ENCODE measurements around the gene BAG5.

The BAG5 gene

GRCh38 chr14:103547941-103548462, 14.5 kb downstream of the BAG5 start:
- in situ Hi-C loops (cut with MboI; ENCODE audit: low sequenced_read_pairs, unreplicated experiment): no loop called here
- DNase-seq (ENCODE audit: low spot score): no peak
- no peak for TF ChIP-seq CTCF (IDR thresholded peaks at IDR 0.05; ENCODE audit: borderline replicate concordance, control extremely low read depth, extremely low read depth, insufficient read depth, missing control alignments)

DNA sequence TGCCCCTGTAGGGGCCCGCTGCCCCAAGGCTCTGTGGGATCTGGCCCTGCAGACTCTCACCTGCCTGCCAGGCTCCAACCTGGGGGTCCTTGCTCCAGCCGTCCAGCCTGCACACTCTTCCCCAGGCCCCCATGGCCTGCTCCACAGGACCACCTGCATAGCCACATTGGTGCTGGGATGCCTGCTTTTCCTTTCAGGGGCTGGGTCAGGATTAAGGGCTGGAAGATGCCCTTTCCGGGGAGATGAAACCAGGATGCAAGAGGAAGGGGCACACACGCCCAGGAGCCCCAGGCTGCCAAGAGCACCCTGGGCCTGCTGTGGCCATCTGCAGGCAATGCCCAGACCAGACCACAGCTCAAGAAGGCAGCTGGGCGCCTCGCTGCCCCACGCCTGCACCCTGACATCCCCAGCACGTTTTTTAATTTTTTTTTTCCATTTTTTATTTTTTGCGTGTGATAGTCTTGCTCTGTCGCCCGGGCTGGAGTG, 15.0 kb downstream of the BAG5 start:
- in situ Hi-C loops (cut with MboI; ENCODE audit: low sequenced_read_pairs, unreplicated experiment): no loop called here
- DNase-seq (ENCODE audit: low spot score): no peak
- TF ChIP-seq CTCF (IDR thresholded peaks at IDR 0.05; ENCODE audit: borderline replicate concordance, control extremely low read depth, extremely low read depth, insufficient read depth, missing control alignments): no peak

DNA sequence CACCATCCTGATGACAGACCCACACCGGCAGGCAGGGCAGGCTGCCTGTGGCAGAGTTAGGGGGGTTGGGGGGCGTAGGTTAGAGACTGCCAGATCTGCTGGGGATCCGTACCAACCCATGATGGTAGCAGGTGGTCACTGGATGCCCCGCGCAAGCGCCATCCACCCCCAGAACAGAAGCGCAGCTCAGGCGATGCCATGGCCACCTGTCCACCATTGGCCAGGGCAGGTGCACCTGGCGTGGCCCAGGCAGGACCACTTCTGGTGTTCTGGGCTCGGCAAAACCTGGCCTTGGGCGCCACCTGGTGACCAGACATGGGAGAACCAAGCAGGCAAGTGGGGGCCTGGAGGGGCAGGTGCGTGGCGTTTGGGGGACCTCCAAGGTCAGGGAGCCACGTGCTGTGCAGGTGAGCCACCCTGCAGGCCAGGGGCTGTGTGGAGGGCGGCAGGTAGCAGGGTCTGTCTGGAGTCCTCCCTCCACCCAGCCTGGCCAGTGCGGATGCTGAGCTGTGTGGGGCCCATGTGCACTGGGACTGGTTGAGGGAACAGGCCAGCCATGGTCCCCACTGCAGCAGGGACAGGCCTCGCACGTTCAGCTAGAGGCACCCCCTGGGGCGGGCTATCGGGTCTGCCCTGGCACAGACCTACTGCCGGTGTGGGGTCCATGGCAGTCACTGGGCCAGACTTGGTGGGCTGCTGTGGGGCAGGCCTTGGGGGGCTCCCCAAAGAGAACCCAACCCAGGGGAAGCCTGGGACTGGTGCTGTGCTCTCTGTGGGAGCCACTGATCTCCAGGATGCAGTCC, 15.6 kb downstream of the BAG5 start:
- DNase-seq (ENCODE audit: low spot score): peak; percentile 95
- TF ChIP-seq CTCF (IDR thresholded peaks at IDR 0.05; ENCODE audit: borderline replicate concordance, control extremely low read depth, extremely low read depth, insufficient read depth, missing control alignments): peak; percentile 88
- in situ Hi-C loops (cut with MboI; ENCODE audit: low sequenced_read_pairs, unreplicated experiment): no loop called here

- DNase-seq (ENCODE audit: low spot score): no peak
- TF ChIP-seq CTCF (IDR thresholded peaks at IDR 0.05; ENCODE audit: borderline replicate concordance, control extremely low read depth, extremely low read depth, insufficient read depth, missing control alignments): no peak
- in situ Hi-C loops (cut with MboI; ENCODE audit: low sequenced_read_pairs, unreplicated experiment): no loop called here
Observed at GRCh38 chr14:103545915-103546651, 16.4 kb downstream of the BAG5 start.

DNA sequence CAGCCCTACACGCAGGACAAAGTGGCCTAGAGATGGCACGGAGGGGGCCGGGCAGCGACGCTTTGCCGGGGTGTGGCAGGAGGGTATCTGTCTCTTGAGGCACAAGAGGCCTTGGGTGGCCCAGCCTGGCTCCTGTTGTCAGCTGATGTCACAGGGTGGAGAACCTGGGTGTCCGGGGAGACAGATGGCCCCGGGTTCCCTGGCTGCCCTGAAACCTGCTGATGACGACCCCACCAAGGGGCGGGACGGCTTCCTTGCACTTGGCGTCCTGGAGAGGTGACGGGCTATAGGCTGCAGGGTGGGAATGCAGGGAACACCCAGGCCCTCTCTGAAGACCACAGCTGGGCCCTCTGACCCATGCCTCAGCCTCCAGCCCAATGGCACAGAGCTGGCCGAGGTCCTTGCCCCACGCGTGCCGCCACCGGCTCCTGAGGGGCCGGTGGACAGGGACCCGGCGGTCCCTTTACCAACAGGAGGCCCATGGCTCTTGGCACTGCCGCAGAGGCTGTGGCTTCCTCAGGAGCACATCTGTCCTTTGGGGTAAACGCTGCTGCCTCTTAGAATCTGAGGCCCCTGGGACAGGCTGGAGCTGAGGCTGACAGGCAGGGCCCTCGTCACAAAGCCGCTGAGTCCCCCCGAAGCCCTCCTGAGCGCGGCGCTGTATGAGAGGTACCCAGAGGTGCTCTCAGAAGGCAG, 17.1 kb downstream of the BAG5 start:
- DNase-seq (ENCODE audit: low spot score): no peak
- in situ Hi-C loops (cut with MboI; ENCODE audit: low sequenced_read_pairs, unreplicated experiment): no loop called here
- TF ChIP-seq CTCF (IDR thresholded peaks at IDR 0.05; ENCODE audit: borderline replicate concordance, control extremely low read depth, extremely low read depth, insufficient read depth, missing control alignments): no peak

All from GM13976 (cell line).